K562 (cell line): ENCODE results near the gene NT5C2. TPM values are rescaled to one million over a fixed set of nuclear protein-coding genes. Genes with fewer than 3 reads are reported as not detected.
A peak's percentile ranks its signal among the peaks of the same experiment; 100 is the strongest.

Experiments used
- ARID1B ChIP-seq: fragments of 450-650 bp; IDR thresholded peaks from 2 replicates; pipeline ENCODE4 v1.6.1; 2016; ENCODE audit warnings: antibody characterized with exemption, mild to moderate bottlenecking, inconsistent platforms
- ARID3B ChIP-seq: fragments of 250-450 bp; sonication (Bioruptor Pico); IDR thresholded peaks from 2 replicates; pipeline ENCODE4 v1.4.0; 2020; ENCODE audit warnings: borderline replicate concordance
- CREM ChIP-seq: IDR thresholded peaks from 2 replicates; pipeline ENCODE4 v1.6.1; 2014; ENCODE audit warnings: antibody characterized with exemption, low read depth
- ELK1 ChIP-seq: sonication (generic); formaldehyde crosslinking; IDR thresholded peaks from 2 replicates; pipeline ENCODE4 v1.8.1; 2022; ENCODE audit warnings: missing genetic modification reagents
- FOS ChIP-seq: IDR thresholded peaks from 3 replicates; pipeline ENCODE4 v1.6.1; 2011; ENCODE audit not compliant: insufficient read length; ENCODE audit errors: extremely low read depth
- GATAD2B ChIP-seq: fragments of 450-650 bp; IDR thresholded peaks from 2 replicates; pipeline ENCODE4 v1.6.1; 2017; ENCODE audit warnings: mild to moderate bottlenecking, borderline replicate concordance
- HMG20B ChIP-seq: fragments of 250-450 bp; sonication (Bioruptor Pico); IDR thresholded peaks from 2 replicates; pipeline ENCODE4 v1.5.0; 2021; ENCODE audit warnings: mild to moderate bottlenecking
- KAT2B ChIP-seq: IDR thresholded peaks from one replicate; pipeline ENCODE4 v1.6.1; 2012; ENCODE audit warnings: low read depth, mild to moderate bottlenecking, control low read depth, inconsistent platforms, low read length, moderate library complexity
- MAFG ChIP-seq: fragments of 450-650 bp; conservative IDR thresholded peaks from 2 replicates; pipeline ENCODE4 v1.6.1; 2016; ENCODE audit warnings: missing genetic modification characterization, missing compliant biosample characterization
- MCM7 ChIP-seq, 2 experiments: fragments of 450-650 bp; IDR thresholded peaks; 2 replicates each; pipeline ENCODE4 v1.6.1; 2016 to 2018
- MTA3 ChIP-seq: fragments of 450-650 bp; formaldehyde crosslinking; IDR thresholded peaks from 2 replicates; pipeline ENCODE4 v1.6.1; 2017; ENCODE audit warnings: mild to moderate bottlenecking, borderline replicate concordance
- MYNN ChIP-seq, 2 experiments: sonication (generic); formaldehyde crosslinking in 1 of 2; IDR thresholded peaks; 2 replicates each; pipeline versions ENCODE4 v1.5.0 to v1.6.1; 2016 to 2020; ENCODE audit warnings: antibody characterized with exemption in 1 of 2, missing genetic modification reagents in 1 of 2
- NCOR1 ChIP-seq: fragments of 450-650 bp; IDR thresholded peaks from 2 replicates; pipeline ENCODE4 v1.6.1; 2016; ENCODE audit warnings: mild to moderate bottlenecking, moderate library complexity
- OTX1 ChIP-seq: fragments of 450-650 bp; formaldehyde crosslinking; IDR thresholded peaks from 2 replicates; pipeline ENCODE4 v1.4.0; 2022; ENCODE audit warnings: mild to moderate bottlenecking
- PML ChIP-seq: IDR thresholded peaks from 2 replicates; pipeline ENCODE4 v1.6.1; 2012; ENCODE audit warnings: low read length, inconsistent platforms
- SFPQ ChIP-seq: fragments of 200-400 bp; formaldehyde crosslinking; IDR thresholded peaks from 2 replicates; pipeline ENCODE4 v1.6.1; 2017; ENCODE audit warnings: mild to moderate bottlenecking, low read depth, low read length, moderate library complexity
- ZEB2 ChIP-seq: fragments of 450-650 bp; IDR thresholded peaks from 2 replicates; pipeline ENCODE4 v1.6.1; 2016
- ZNF274 ChIP-seq: IDR thresholded peaks from 2 replicates; pipeline ENCODE4 v1.6.1; 2011; ENCODE audit warnings: low read depth, mild to moderate bottlenecking, low read length, moderate library complexity, borderline replicate concordance
- ZNF589 ChIP-seq: fragments of 200-800 bp; sonication (Bioruptor generic); IDR thresholded peaks from 2 replicates; pipeline ENCODE4 v1.6.1; 2016; ENCODE audit warnings: low read depth, missing genetic modification characterization, missing compliant biosample characterization
- ZNF668 ChIP-seq: fragments of 250-450 bp; sonication (Bioruptor Pico); IDR thresholded peaks from 2 replicates; pipeline ENCODE4 v1.8.0; 2022; ENCODE audit warnings: mild to moderate bottlenecking, inconsistent platforms
- ZNF696 ChIP-seq: fragments of 250-450 bp; sonication (Bioruptor Pico); conservative IDR thresholded peaks from 2 replicates; pipeline ENCODE4 v1.4.0; 2020; ENCODE audit warnings: mild to moderate bottlenecking, moderate library complexity
- polyA plus RNA-seq, 8 experiments: library from polyadenylated mRNA; depleted of rRNA in 4 of 8; stranded (reverse) in 5 of 8; unstranded in 3 of 8; fragments of >200 nt; fragmentation: Nextera tagmentation in 2 of 8; fragmentation: Illumina TruSeq in 1 of 8; extraction: Ambion mirVana in 2 of 8; extraction: Trizol in 1 of 8; gene quantifications; 2 replicates each; pipeline versions ENCODE4 v1.2.1 to v1.2.3, GENCODE V29; 2011 to 2014; ENCODE audit warnings: inconsistent platforms in 1 of 8, missing spikeins in 1 of 8
- total RNA-seq, 7 experiments: library from RNA; depleted of rRNA in 6 of 7; stranded (reverse); fragments of >200 nt in 6 of 7; fragmentation: Illumina TruSeq in 2 of 7; extraction: Trizol in 2 of 7; gene quantifications; 2 replicates each; pipeline versions ENCODE4 v1.2.1 to v1.2.3, GENCODE V29; 2011 to 2021; ENCODE audit warnings: low replicate concordance in 1 of 7
- TF ChIP-seq, protein P1 (sequence below): fragments of 450-650 bp; IDR thresholded peaks from 2 replicates; pipeline ENCODE4 v1.6.1; 2017; ENCODE audit warnings: mild to moderate bottlenecking, moderate library complexity
- TF ChIP-seq, protein P2 (sequence below): fragments of 250-450 bp; sonication (Bioruptor Pico); IDR thresholded peaks from 2 replicates; pipeline ENCODE4 v1.5.0; 2020; ENCODE audit warnings: mild to moderate bottlenecking, borderline replicate concordance

The NT5C2 gene
- total and polyA plus RNA-seq, 9 of the 15 experiments (the other 6 are each of a cell fraction or from before 2014, with no cell fraction given), result 11.3 to 45.2 (median 27.7) TPM

- no peak for TF ChIP-seq SFPQ
- 0 out of 2 replicates have a peak, but pooled peaks have one; percentile 32 for TF ChIP-seq MYNN (IDR thresholded peaks at IDR 0.05)
- no peak for TF ChIP-seq MYNN (CRISPR knock-in tag; IDR thresholded peaks at IDR 0.05)
- no peak; the same call in 1 of the 2 replicates for TF ChIP-seq ZEB2
- peak; percentile 38 for TF ChIP-seq FOS
- TF ChIP-seq ZNF589 (CRISPR knock-in tag), result peak; percentile 92
- TF ChIP-seq, protein P1, sequence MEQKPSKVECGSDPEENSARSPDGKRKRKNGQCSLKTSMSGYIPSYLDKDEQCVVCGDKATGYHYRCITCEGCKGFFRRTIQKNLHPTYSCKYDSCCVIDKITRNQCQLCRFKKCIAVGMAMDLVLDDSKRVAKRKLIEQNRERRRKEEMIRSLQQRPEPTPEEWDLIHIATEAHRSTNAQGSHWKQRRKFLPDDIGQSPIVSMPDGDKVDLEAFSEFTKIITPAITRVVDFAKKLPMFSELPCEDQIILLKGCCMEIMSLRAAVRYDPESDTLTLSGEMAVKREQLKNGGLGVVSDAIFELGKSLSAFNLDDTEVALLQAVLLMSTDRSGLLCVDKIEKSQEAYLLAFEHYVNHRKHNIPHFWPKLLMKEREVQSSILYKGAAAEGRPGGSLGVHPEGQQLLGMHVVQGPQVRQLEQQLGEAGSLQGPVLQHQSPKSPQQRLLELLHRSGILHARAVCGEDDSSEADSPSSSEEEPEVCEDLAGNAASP, result peak; percentile 84
- peak; percentile 57; the same call in 1 of the 2 replicates for TF ChIP-seq MTA3
- no peak for TF ChIP-seq KAT2B
- no peak for TF ChIP-seq MCM7 (IDR thresholded peaks at IDR 0.05)
- peak; percentile 92 for TF ChIP-seq ARID1B
- no peak for TF ChIP-seq ZNF668 (CRISPR knock-in tag)
- TF ChIP-seq NCOR1, result peak; percentile 74
- TF ChIP-seq, protein P2, sequence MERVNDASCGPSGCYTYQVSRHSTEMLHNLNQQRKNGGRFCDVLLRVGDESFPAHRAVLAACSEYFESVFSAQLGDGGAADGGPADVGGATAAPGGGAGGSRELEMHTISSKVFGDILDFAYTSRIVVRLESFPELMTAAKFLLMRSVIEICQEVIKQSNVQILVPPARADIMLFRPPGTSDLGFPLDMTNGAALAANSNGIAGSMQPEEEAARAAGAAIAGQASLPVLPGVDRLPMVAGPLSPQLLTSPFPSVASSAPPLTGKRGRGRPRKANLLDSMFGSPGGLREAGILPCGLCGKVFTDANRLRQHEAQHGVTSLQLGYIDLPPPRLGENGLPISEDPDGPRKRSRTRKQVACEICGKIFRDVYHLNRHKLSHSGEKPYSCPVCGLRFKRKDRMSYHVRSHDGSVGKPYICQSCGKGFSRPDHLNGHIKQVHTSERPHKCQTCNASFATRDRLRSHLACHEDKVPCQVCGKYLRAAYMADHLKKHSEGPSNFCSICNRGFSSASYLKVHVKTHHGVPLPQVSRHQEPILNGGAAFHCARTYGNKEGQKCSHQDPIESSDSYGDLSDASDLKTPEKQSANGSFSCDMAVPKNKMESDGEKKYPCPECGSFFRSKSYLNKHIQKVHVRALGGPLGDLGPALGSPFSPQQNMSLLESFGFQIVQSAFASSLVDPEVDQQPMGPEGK (CRISPR knock-in tag), result no peak
- TF ChIP-seq GATAD2B, result no peak
- TF ChIP-seq ZNF696, result no peak
- TF ChIP-seq OTX1 (CRISPR knock-in tag), result no peak
- no peak for TF ChIP-seq ZNF274
- peak; percentile 71 for TF ChIP-seq MAFG (tag)
- no peak for TF ChIP-seq PML
- peak; percentile 8; the same call in 1 of the 2 replicates for TF ChIP-seq CREM
- TF ChIP-seq ELK1 (CRISPR knock-in tag), result no peak
- TF ChIP-seq HMG20B (CRISPR knock-in tag), result no peak
- no peak for TF ChIP-seq ARID3B (CRISPR knock-in tag)
Observed at GRCh38 chr10:103197174-103197573, 4.1 kb upstream of the NT5C2 start (continued).
